ENCODE measurements around the gene PRC1. TPM values are rescaled to one million over a fixed set of nuclear protein-coding genes. Genes with fewer than 3 reads are reported as not detected.

The PRC1 gene
- total RNA-seq, 1 donor from 2014 or later, result 9.3 TPM

- TF ChIP-seq CTCF (IDR thresholded peaks at IDR 0.05), result no peak
- POLR2A ChIA-PET, result interaction anchor here (0.9 kb wide), 1 partner anchor 16 kb away, joined by 3 read pairs; the partner anchor contains the start of gene HDDC3
- CTCF ChIA-PET, result interaction anchor here (1.1 to 1.6 kb wide), 2 partner anchors 10 kb away, joined by 3 to 5 read pairs; no protein-coding TSS in a partner anchor
- ATAC-seq (ENCODE audit: low read depth) (no peak), DNase-seq (no peak)
- Mint-ChIP-seq H3K9me3 (no peaks in the 10 kb centered on the region), H3K27ac (no peak overlapping the region), H3K36me3 (ENCODE audit: low read depth) (peaks cover 81% of the 10 kb centered on the region), H3K27me3 (no peaks in the 10 kb centered on the region), H3K4me1 (no peaks in the 10 kb centered on the region), H3K4me3 (no peak overlapping the region)
- intact Hi-C loops (cut with micrococcal nuclease), result no loop called here
Measured at GRCh38 chr15:90948506-90948905, 45.8 kb downstream of the PRC1 start.

- ATAC-seq (ENCODE audit: low read depth) (no peak), DNase-seq (no peak)
- Mint-ChIP-seq H3K4me3 (no peak overlapping the region), H3K36me3 (ENCODE audit: low read depth) (peaks cover 81% of the 10 kb centered on the region), H3K4me1 (no peaks in the 10 kb centered on the region), H3K9me3 (no peaks in the 10 kb centered on the region), H3K27ac (no peak overlapping the region), H3K27me3 (no peaks in the 10 kb centered on the region)
- no peak for TF ChIP-seq CTCF (IDR thresholded peaks at IDR 0.05)
- POLR2A ChIA-PET, result no interaction called here
- CTCF ChIA-PET, result interaction anchor here (1.1 to 1.6 kb wide), 2 partner anchors 9 to 10 kb away, joined by 3 to 5 read pairs; no protein-coding TSS in a partner anchor
- intact Hi-C loops (cut with micrococcal nuclease), result no loop called here
Measured at GRCh38 chr15:90947577-90948357, 46.6 kb downstream of the PRC1 start.

GRCh38 chr15:90946941-90947576 lies 47.3 kb downstream of the PRC1 start:
- intact Hi-C loops (cut with micrococcal nuclease), result no loop called here
- ATAC-seq (ENCODE audit: low read depth), result no peak
- DNase-seq, result no peak
- no peaks in the 10 kb centered on the region for H3K9me3 Mint-ChIP-seq
- no peak for TF ChIP-seq CTCF (IDR thresholded peaks at IDR 0.05)
- H3K27ac Mint-ChIP-seq, result no peak overlapping the region
- H3K27me3 Mint-ChIP-seq, result no peaks in the 10 kb centered on the region
- H3K4me1 Mint-ChIP-seq, result no peaks in the 10 kb centered on the region
- ChIA-PET CTCF (interaction anchor here (1.1 to 1.6 kb wide), 2 partner anchors 8 to 11 kb away, joined by 3 to 5 read pairs; no protein-coding TSS in a partner anchor), POLR2A (interaction anchor here (1.2 kb wide), 1 partner anchor 11 kb away, joined by 4 read pairs; no protein-coding TSS in a partner anchor)
- peaks cover 82% of the 10 kb centered on the region for H3K36me3 Mint-ChIP-seq (ENCODE audit: low read depth)
- no peak overlapping the region for H3K4me3 Mint-ChIP-seq

GRCh38 chr15:90946538-90946937 lies 47.8 kb downstream of the PRC1 start:
- ChIA-PET POLR2A (interaction anchor here (0.8 to 1.2 kb wide), 2 partner anchors 8 to 11 kb away, joined by 3 to 4 read pairs; partner anchors contain the start of gene RCCD1), CTCF (no interaction called here)
- peaks cover 80% of the 10 kb centered on the region for H3K36me3 Mint-ChIP-seq (ENCODE audit: low read depth)
- no peaks in the 10 kb centered on the region for H3K9me3 Mint-ChIP-seq
- no peak for TF ChIP-seq CTCF (IDR thresholded peaks at IDR 0.05)
- DNase-seq (no peak), ATAC-seq (ENCODE audit: low read depth) (no peak)
- H3K4me3 Mint-ChIP-seq, result no peak overlapping the region
- no peaks in the 10 kb centered on the region for H3K4me1 Mint-ChIP-seq
- intact Hi-C loops (cut with micrococcal nuclease), result no loop called here
- no peak overlapping the region for H3K27ac Mint-ChIP-seq
- H3K27me3 Mint-ChIP-seq, result no peaks in the 10 kb centered on the region

GRCh38 chr15:90945091-90945490 lies 49.2 kb downstream of the PRC1 start:
- no peaks in the 10 kb centered on the region for H3K27me3 Mint-ChIP-seq
- no peak for TF ChIP-seq CTCF (IDR thresholded peaks at IDR 0.05)

More at GRCh38 chr15:90945091-90945490, 49.2 kb downstream of the PRC1 start:
- Mint-ChIP-seq H3K27ac (no peak overlapping the region), H3K9me3 (no peaks in the 10 kb centered on the region), H3K4me3 (no peak overlapping the region), H3K36me3 (ENCODE audit: low read depth) (peaks cover 83% of the 10 kb centered on the region), H3K4me1 (no peaks in the 10 kb centered on the region)
- CTCF ChIA-PET, result no interaction called here
- POLR2A ChIA-PET, result no interaction called here
- DNase-seq (no peak), ATAC-seq (ENCODE audit: low read depth) (no peak)
- intact Hi-C loops (cut with micrococcal nuclease), result no loop called here

Data from activated B cell treated with CpG ODN at 0.5 μM for 24 hours (primary cell).